Smooth muscle cell (in vitro differentiated cells): ENCODE measurements around the gene GLRA1. TPM values are rescaled to one million over a fixed set of nuclear protein-coding genes. Genes with fewer than 3 reads are reported as not detected.

Experiments used
- DNase-seq: peaks from one replicate; lab custom pipeline; 2025; ENCODE audit not compliant: unreplicated experiment; lab: John Stamatoyannopoulos, UW
- H2AFZ ChIP-seq: fragments of 200-600 bp; sonication (generic); 2 replicates; pipeline ENCODE4 v1.6.0; 2016; ENCODE audit warnings: antibody characterized with exemption, low read depth, mild to moderate bottlenecking
- H3F3A ChIP-seq: fragments of 200-600 bp; sonication (generic); 2 replicates; pipeline ENCODE4 v1.6.0; 2017; ENCODE audit warnings: antibody characterized with exemption, low read depth
- H3K27ac ChIP-seq: fragments of 200-600 bp; sonication (generic); 2 replicates; pipeline ENCODE4 v1.5.1; 2016; ENCODE audit warnings: low read depth, mild to moderate bottlenecking
- H3K27me3 ChIP-seq: fragments of 200-600 bp; sonication (generic); 2 replicates; pipeline ENCODE4 v1.6.1; 2016; ENCODE audit warnings: low read depth, mild to moderate bottlenecking
- H3K36me3 ChIP-seq: fragments of 200-600 bp; sonication (generic); 2 replicates; pipeline ENCODE4 v1.5.1; 2016; ENCODE audit warnings: low read depth
- H3K4me1 ChIP-seq: fragments of 200-600 bp; sonication (generic); 2 replicates; pipeline ENCODE4 v1.5.1; 2016; ENCODE audit warnings: low read depth
- H3K4me2 ChIP-seq: fragments of 200-600 bp; sonication (generic); 2 replicates; pipeline ENCODE4 v1.6.0; 2016; ENCODE audit warnings: mild to moderate bottlenecking
- H3K4me3 ChIP-seq: fragments of 200-600 bp; sonication (generic); 2 replicates; pipeline ENCODE4 v1.5.1; 2016; ENCODE audit warnings: mild to moderate bottlenecking
- H3K79me2 ChIP-seq: fragments of 200-600 bp; sonication (generic); 2 replicates; pipeline ENCODE4 v1.6.0; 2016; ENCODE audit warnings: low read depth, mild to moderate bottlenecking
- H3K9ac ChIP-seq: fragments of 200-600 bp; sonication (generic); 2 replicates; pipeline ENCODE4 v1.6.0; 2016; ENCODE audit warnings: low read depth
- H3K9me3 ChIP-seq: fragments of 200-600 bp; sonication (generic); replicated peaks from 2 replicates; pipeline ENCODE4 v1.5.1; 2016; ENCODE audit warnings: low read depth
- H4K20me1 ChIP-seq: fragments of 200-600 bp; sonication (generic); 2 replicates; pipeline ENCODE4 v1.6.0; 2016; ENCODE audit warnings: low read depth
- WGBS: methylation state at CpG from one replicate; pipeline ENCODE4 v1.1.7; 2016; ENCODE audit warnings: low lambda C conversion rate; 5-methylcytosine and 5-hydroxymethylcytosine counted together
- polyA plus RNA-seq: library from polyadenylated mRNA; unstranded; fragments of >200 nt; fragmentation: Nextera tagmentation; extraction: Ambion mirVana; gene quantifications from 2 replicates; pipeline ENCODE4 v1.2.1, GENCODE V29; 2016
- total RNA-seq: library from RNA; depleted of rRNA; stranded (reverse); fragments of >200 nt; gene quantifications from 2 replicates; pipeline ENCODE4 v1.2.3, GENCODE V29; 2014
- TF ChIP-seq, protein P1 (sequence below): fragments of 200-600 bp; sonication (generic); IDR thresholded peaks from 2 replicates; pipeline ENCODE4 v1.5.1; 2017; ENCODE audit warnings: borderline replicate concordance, mild to moderate bottlenecking, antibody characterized with exemption; ENCODE audit not compliant: insufficient read depth, poor library complexity, severe bottlenecking

The GLRA1 gene
- total and polyA plus RNA-seq, 2 experiments from 2014 or later = not detected

DNA sequence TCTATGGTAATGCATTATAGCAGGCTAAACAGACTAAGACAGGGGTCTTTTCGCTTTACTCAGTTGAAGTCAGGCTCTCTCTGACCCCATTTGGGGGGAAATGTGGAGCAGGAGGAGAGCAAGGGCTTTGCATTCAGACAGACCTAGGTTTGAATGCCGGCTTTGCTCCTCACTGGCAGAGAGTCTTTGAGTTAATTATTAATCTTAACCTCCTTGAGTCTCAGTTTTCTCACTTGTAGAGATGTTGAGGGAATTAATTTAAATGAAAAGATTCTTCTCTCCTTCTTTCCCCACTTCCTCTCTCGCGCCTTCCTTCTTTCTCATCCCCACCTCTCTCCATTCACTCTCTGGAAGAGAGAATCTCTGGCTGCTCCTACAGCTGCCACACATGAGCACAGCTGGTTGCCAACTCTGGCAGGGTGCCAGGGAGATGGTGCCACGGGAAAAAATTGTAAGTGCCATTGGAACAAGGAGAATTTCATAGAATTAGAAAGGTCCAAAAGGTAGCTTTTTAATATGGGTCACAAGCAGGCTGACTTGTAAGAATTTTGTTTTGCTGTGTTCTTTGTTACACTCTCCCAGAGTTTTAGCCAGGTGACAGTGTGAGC lies 25.2 kb upstream of the GLRA1 start:
- Histone ChIP-seq H3K27me3 (no peaks in the 10 kb centered on the region), H3K79me2 (no peaks in the 10 kb centered on the region), H3K36me3 (no peaks in the 10 kb centered on the region), H2AFZ (no peak overlapping the region), H3F3A (no peaks in the 10 kb centered on the region), H3K4me3 (no peak overlapping the region), H3K9me3 (no peaks in the 10 kb centered on the region), H4K20me1 (no peaks in the 10 kb centered on the region), H3K4me2 (no peak overlapping the region), H3K9ac (no peak overlapping the region), H3K4me1 (peaks cover 8% of the 10 kb centered on the region), H3K27ac (no peak overlapping the region)
- TF ChIP-seq, protein P1, sequence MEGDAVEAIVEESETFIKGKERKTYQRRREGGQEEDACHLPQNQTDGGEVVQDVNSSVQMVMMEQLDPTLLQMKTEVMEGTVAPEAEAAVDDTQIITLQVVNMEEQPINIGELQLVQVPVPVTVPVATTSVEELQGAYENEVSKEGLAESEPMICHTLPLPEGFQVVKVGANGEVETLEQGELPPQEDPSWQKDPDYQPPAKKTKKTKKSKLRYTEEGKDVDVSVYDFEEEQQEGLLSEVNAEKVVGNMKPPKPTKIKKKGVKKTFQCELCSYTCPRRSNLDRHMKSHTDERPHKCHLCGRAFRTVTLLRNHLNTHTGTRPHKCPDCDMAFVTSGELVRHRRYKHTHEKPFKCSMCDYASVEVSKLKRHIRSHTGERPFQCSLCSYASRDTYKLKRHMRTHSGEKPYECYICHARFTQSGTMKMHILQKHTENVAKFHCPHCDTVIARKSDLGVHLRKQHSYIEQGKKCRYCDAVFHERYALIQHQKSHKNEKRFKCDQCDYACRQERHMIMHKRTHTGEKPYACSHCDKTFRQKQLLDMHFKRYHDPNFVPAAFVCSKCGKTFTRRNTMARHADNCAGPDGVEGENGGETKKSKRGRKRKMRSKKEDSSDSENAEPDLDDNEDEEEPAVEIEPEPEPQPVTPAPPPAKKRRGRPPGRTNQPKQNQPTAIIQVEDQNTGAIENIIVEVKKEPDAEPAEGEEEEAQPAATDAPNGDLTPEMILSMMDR = no peak
- DNase-seq = no peak
- 87% methylated on average over 5 of the region's 5 CpGs for WGBS

DNA sequence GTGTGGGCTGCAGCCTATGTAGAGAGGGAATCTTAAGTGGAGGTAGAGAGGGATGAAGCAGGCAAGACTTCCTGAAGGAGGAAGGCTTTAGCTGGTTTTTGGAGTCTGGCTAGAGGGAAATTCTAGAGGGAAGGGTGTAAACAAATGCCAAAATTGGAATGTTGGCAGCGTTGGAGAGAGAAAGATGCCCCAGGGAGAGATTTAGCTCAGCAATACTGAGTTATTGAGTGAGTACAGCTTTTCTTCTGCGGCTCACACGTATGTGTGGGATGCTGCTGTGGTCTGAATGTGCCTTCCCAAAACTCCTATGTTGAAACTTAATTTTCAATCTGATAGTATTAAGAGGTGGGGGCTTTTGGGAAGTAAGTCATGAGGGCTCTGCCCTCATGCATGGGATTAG lies 24.5 kb upstream of the GLRA1 start:
- no peaks in the 10 kb centered on the region for H3F3A ChIP-seq
- TF ChIP-seq, protein P1 = no peak
- H3K79me2 ChIP-seq = no peaks in the 10 kb centered on the region
- no peak for DNase-seq
- H3K4me2 ChIP-seq = no peak overlapping the region
- no peaks in the 10 kb centered on the region for H3K27me3 ChIP-seq
- no peaks in the 10 kb centered on the region for H3K36me3 ChIP-seq
- H3K9me3 ChIP-seq = no peaks in the 10 kb centered on the region
- H3K4me1 ChIP-seq = peaks cover 3% of the 10 kb centered on the region
- no peaks in the 10 kb centered on the region for H4K20me1 ChIP-seq
- no peak overlapping the region for H2AFZ ChIP-seq
- H3K27ac ChIP-seq = no peak overlapping the region
- no peak overlapping the region for H3K4me3 ChIP-seq
- 39% methylated on average over 3 of the region's 3 CpGs for WGBS
- no peak overlapping the region for H3K9ac ChIP-seq

DNA sequence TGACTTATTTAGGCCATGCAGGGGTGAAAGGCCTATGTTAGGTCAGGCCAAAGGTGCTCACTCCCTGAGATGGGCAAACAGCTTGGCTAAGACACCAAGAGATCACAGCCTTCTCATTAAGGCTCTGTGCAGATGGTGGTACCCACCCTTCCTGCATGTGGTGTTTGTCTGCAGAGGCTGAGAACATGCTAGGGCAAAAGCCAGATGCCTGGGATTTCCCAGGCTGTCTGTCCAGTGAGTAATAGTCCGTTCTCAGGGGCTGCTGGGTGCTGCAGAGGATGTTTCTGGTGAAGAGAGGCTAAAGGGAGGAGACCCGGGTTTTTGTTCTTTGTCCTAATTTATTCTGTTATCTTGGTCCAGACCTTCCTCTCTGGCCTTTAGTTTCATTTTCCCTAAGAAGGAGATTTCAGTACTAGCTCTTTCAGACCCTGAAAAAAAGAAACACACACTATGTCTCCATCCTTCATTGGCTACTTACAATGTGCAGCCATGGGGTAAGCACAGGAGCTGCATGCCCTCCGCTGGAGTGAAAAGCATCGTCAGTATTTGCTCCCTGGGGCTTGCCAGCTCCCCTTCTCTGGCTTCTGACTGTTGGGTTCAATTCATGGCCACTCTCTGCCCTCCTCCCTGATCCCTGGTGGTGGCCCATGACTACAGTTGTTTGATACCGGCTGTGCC lies 23.4 kb upstream of the GLRA1 start:
- Histone ChIP-seq H3K27me3 (no peaks in the 10 kb centered on the region), H3K4me2 (peak overlapping the region; percentile 64), H3K9me3 (no peaks in the 10 kb centered on the region), H3K4me3 (no peak overlapping the region), H3K36me3 (no peaks in the 10 kb centered on the region), H3K79me2 (no peaks in the 10 kb centered on the region), H3K27ac (peak overlapping the region; percentile 26), H3F3A (no peaks in the 10 kb centered on the region), H2AFZ (no peak overlapping the region), H3K9ac (no peak overlapping the region), H4K20me1 (no peaks in the 10 kb centered on the region), H3K4me1 (no peaks in the 10 kb centered on the region)
- TF ChIP-seq, protein P1 = no peak
- 38% methylated on average over 5 of the region's 5 CpGs for WGBS
- peak; percentile 1 for DNase-seq

DNA sequence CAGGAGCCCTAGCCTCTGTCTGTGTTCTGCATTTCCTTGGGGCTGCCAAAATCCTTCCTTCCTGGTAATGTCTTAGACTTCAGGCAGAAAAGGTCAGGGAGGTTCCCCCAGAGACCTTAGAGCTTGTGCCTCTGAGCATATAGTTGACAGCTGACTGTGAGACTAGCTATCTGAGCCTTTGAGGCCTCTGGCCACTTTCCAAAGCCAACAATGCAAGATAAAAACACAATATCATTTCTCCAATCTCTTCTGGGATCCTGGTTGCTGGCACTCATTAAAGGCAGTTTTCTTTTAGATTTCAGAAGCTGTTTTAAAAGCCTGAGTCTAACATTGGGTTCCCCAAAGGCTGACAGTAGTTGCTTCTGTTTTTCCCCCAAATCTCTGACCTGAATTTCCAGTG lies 13.2 kb upstream of the GLRA1 start:
- Histone ChIP-seq H2AFZ (no peak overlapping the region), H3K4me2 (no peak overlapping the region), H3K79me2 (no peaks in the 10 kb centered on the region), H3K27me3 (no peaks in the 10 kb centered on the region), H3K9me3 (no peaks in the 10 kb centered on the region), H3K4me3 (no peak overlapping the region), H3F3A (no peaks in the 10 kb centered on the region), H3K9ac (no peak overlapping the region), H3K36me3 (no peaks in the 10 kb centered on the region), H3K27ac (no peak overlapping the region), H4K20me1 (no peaks in the 10 kb centered on the region), H3K4me1 (no peaks in the 10 kb centered on the region)
- TF ChIP-seq, protein P1 = no peak
- DNase-seq = no peak
